Measurements from ENCODE around the gene OR2V2. TPM values are rescaled to one million over a fixed set of nuclear protein-coding genes. Genes with fewer than 3 reads are reported as not detected.
A peak's percentile ranks its signal among the peaks of the same experiment; 100 is the strongest.

Gene OR2V2
- total and polyA plus RNA-seq, 10 of the 15 experiments (the other 5 are each of a cell fraction or from before 2014, with no cell fraction given) = 0.26 TPM; not detected in 9

DNA sequence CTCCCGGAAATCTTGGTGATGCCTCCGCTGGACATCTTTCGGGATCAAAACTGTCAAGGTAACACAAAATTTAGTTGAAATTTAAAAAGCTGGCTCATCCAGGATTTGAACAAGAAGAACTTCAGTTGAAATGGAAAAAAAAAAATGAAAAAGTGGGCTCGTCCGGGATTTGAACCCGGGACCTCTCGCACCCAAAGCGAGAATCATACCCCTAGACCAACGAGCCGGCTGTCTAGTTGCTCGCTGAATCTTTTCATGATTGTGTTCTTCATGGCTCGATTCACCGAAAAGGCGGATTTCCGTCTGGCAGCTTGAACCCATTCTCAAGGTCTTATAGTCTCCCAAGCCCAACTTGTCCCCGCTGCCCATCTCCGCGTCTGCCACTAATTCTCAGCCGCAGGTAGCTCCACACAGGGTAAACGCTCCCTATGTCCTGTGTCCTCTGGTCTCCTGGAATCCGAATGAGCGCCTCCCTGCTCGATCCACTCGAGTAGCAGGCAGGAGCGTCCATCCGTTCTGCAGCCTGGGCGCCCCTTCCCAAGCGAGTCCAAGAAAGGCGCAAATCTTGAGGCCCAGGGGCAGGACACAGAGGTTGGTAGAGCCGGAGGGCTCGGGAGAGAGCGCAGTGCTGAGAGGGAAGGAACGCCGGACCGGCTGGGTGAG, 41.4 kb downstream of the OR2V2 start (continued):
- TF ChIP-seq, protein P1, sequence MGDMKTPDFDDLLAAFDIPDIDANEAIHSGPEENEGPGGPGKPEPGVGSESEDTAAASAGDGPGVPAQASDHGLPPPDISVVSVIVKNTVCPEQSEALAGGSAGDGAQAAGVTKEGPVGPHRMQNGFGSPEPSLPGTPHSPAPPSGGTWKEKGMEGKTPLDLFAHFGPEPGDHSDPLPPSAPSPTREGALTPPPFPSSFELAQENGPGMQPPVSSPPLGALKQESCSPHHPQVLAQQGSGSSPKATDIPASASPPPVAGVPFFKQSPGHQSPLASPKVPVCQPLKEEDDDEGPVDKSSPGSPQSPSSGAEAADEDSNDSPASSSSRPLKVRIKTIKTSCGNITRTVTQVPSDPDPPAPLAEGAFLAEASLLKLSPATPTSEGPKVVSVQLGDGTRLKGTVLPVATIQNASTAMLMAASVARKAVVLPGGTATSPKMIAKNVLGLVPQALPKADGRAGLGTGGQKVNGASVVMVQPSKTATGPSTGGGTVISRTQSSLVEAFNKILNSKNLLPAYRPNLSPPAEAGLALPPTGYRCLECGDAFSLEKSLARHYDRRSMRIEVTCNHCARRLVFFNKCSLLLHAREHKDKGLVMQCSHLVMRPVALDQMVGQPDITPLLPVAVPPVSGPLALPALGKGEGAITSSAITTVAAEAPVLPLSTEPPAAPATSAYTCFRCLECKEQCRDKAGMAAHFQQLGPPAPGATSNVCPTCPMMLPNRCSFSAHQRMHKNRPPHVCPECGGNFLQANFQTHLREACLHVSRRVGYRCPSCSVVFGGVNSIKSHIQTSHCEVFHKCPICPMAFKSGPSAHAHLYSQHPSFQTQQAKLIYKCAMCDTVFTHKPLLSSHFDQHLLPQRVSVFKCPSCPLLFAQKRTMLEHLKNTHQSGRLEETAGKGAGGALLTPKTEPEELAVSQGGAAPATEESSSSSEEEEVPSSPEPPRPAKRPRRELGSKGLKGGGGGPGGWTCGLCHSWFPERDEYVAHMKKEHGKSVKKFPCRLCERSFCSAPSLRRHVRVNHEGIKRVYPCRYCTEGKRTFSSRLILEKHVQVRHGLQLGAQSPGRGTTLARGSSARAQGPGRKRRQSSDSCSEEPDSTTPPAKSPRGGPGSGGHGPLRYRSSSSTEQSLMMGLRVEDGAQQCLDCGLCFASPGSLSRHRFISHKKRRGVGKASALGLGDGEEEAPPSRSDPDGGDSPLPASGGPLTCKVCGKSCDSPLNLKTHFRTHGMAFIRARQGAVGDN (IDR thresholded peaks at IDR 0.05) = no peak
- peak; percentile 47; the same call in 1 of the 2 replicates for TF ChIP-seq TCF3 (IDR thresholded peaks at IDR 0.05; ENCODE audit: borderline replicate concordance, insufficient read depth, low read depth, low read length)
- TF ChIP-seq NRF1 (conservative IDR thresholded peaks at IDR 0.05; ENCODE audit: low read depth, low read length) = no peak
- TF ChIP-seq, protein P2, sequence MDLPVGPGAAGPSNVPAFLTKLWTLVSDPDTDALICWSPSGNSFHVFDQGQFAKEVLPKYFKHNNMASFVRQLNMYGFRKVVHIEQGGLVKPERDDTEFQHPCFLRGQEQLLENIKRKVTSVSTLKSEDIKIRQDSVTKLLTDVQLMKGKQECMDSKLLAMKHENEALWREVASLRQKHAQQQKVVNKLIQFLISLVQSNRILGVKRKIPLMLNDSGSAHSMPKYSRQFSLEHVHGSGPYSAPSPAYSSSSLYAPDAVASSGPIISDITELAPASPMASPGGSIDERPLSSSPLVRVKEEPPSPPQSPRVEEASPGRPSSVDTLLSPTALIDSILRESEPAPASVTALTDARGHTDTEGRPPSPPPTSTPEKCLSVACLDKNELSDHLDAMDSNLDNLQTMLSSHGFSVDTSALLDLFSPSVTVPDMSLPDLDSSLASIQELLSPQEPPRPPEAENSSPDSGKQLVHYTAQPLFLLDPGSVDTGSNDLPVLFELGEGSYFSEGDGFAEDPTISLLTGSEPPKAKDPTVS (IDR thresholded peaks at IDR 0.05; ENCODE audit: low read depth, low read length) = no peak
- TF ChIP-seq PML (IDR thresholded peaks at IDR 0.05; ENCODE audit: low read length) = no peak
- TF ChIP-seq NBN (IDR thresholded peaks at IDR 0.05) = no peak; the same call in 1 of the 2 replicates
- TF ChIP-seq, protein P3, sequence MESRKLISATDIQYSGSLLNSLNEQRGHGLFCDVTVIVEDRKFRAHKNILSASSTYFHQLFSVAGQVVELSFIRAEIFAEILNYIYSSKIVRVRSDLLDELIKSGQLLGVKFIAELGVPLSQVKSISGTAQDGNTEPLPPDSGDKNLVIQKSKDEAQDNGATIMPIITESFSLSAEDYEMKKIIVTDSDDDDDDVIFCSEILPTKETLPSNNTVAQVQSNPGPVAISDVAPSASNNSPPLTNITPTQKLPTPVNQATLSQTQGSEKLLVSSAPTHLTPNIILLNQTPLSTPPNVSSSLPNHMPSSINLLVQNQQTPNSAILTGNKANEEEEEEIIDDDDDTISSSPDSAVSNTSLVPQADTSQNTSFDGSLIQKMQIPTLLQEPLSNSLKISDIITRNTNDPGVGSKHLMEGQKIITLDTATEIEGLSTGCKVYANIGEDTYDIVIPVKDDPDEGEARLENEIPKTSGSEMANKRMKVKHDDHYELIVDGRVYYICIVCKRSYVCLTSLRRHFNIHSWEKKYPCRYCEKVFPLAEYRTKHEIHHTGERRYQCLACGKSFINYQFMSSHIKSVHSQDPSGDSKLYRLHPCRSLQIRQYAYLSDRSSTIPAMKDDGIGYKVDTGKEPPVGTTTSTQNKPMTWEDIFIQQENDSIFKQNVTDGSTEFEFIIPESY (IDR thresholded peaks at IDR 0.05) = no peak
- TF ChIP-seq, protein P4, sequence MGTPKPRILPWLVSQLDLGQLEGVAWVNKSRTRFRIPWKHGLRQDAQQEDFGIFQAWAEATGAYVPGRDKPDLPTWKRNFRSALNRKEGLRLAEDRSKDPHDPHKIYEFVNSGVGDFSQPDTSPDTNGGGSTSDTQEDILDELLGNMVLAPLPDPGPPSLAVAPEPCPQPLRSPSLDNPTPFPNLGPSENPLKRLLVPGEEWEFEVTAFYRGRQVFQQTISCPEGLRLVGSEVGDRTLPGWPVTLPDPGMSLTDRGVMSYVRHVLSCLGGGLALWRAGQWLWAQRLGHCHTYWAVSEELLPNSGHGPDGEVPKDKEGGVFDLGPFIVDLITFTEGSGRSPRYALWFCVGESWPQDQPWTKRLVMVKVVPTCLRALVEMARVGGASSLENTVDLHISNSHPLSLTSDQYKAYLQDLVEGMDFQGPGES (IDR thresholded peaks at IDR 0.05) = no peak
- TF ChIP-seq SIX5 (IDR thresholded peaks at IDR 0.05; ENCODE audit: low read depth, low read length, severe bottlenecking) = no peak
- TF ChIP-seq YY1 (IDR thresholded peaks at IDR 0.05; ENCODE audit: low read depth, low read length) = peak; percentile 63
- TF ChIP-seq, protein P5, sequence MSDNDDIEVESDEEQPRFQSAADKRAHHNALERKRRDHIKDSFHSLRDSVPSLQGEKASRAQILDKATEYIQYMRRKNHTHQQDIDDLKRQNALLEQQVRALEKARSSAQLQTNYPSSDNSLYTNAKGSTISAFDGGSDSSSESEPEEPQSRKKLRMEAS (IDR thresholded peaks at IDR 0.05; ENCODE audit: low read depth, low read length) = peak; percentile 13; the same call in 1 of the 2 replicates
- TF ChIP-seq TCF7 (IDR thresholded peaks at IDR 0.05; ENCODE audit: borderline replicate concordance) = 0 out of 2 replicates have a peak, but pooled peaks have one; percentile 8
- TF ChIP-seq, protein P6, sequence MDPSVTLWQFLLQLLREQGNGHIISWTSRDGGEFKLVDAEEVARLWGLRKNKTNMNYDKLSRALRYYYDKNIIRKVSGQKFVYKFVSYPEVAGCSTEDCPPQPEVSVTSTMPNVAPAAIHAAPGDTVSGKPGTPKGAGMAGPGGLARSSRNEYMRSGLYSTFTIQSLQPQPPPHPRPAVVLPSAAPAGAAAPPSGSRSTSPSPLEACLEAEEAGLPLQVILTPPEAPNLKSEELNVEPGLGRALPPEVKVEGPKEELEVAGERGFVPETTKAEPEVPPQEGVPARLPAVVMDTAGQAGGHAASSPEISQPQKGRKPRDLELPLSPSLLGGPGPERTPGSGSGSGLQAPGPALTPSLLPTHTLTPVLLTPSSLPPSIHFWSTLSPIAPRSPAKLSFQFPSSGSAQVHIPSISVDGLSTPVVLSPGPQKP (IDR thresholded peaks at IDR 0.05; ENCODE audit: low read depth, low read length) = peak; percentile 21; the same call in 1 of the 2 replicates
- no peak for TF ChIP-seq ZNF274 (IDR thresholded peaks at IDR 0.05; ENCODE audit: insufficient read depth, insufficient read length)
- no peak for TF ChIP-seq STAT1 (conservative IDR thresholded peaks at IDR 0.05)
- 0 out of 4 replicates have a peak, but pooled peaks of 1 of the 2 experiments have one; percentile 28 for TF ChIP-seq IKZF2 (IDR thresholded peaks at IDR 0.05)
